Thyroid gland (tissue), 4 donors: ENCODE results near the gene DPYD.

ENCODE experiments used
- CTCF ChIP-seq, 6 experiments: fragments of 200-600 bp in 3 of 6; fragments of 450-650 bp in 3 of 6; sonication (generic) in 3 of 6; IDR thresholded peaks; one replicate each; pipeline ENCODE4 v1.5.1; 2016 to 2019; ENCODE audit warnings: antibody characterized with exemption in 6 of 6, mild to moderate bottlenecking in 2 of 6, inconsistent platforms in 1 of 6, moderate library complexity in 1 of 6
- POLR2A ChIP-seq, 2 donors: fragments of 450-650 bp; IDR thresholded peaks; one replicate each; pipeline ENCODE4 v1.6.1; 2017; ENCODE audit warnings: antibody characterized with exemption in 2 of 2, mild to moderate bottlenecking in 2 of 2, moderate library complexity in 1 of 2

- TF ChIP-seq CTCF (IDR thresholded peaks at IDR 0.05) (no peak), POLR2A (IDR thresholded peaks at IDR 0.05) (no peak)
Observed at GRCh38 chr1:97506368-97506767, 414.5 kb downstream of the DPYD start.
